ENCODE data around the gene SPAG17.

Gene SPAG17

GRCh38 chr1:117930484-117930883, 254.5 kb downstream of the SPAG17 start:
- H4K8ac ChIP-seq (ENCODE audit: low read depth, low read length), result no peak overlapping the region
- no peak overlapping the region for H3K9ac ChIP-seq (ENCODE audit: low read depth, low read length, poor library complexity)
- H3K27ac ChIP-seq (replicated peaks; ENCODE audit: low read length), result no peak overlapping the region
- peak overlapping the region; percentile 93 for H2AFZ ChIP-seq (ENCODE audit: low read length)
- H3K4me1 ChIP-seq (ENCODE audit: control insufficient read depth in 2 of 2, insufficient read depth in 1 of 2, low read depth in 1 of 2, low read length in 2 of 2), result peaks cover 5 to 9% of the 10 kb centered on the region in 2 donors
- no peak overlapping the region for H3K23ac ChIP-seq (ENCODE audit: low read depth, low read length, poor library complexity)
- H2AK5ac ChIP-seq (ENCODE audit: low read depth, low read length), result no peak overlapping the region
- H2BK5ac ChIP-seq (ENCODE audit: low read length), result no peak overlapping the region
- H3K4ac ChIP-seq (ENCODE audit: low read length), result no peak overlapping the region
- H2BK15ac ChIP-seq (ENCODE audit: low read length), result no peak overlapping the region
- no peak overlapping the region for H3K18ac ChIP-seq (ENCODE audit: low read length)
- no peaks in the 10 kb centered on the region for H3K27me3 ChIP-seq (ENCODE audit: control insufficient read depth in 3 of 3, insufficient read depth in 3 of 3, low read depth in 1 of 3, low read length in 3 of 3)
- H3K79me1 ChIP-seq (ENCODE audit: low read depth, low read length), result peaks cover 9% of the 10 kb centered on the region
- H3K4me2 ChIP-seq (ENCODE audit: insufficient read depth, low read length, poor library complexity, severe bottlenecking), result peak overlapping the region; percentile 80
- no peak overlapping the region for H4K91ac ChIP-seq (ENCODE audit: low read depth, low read length, poor library complexity)
- H3K4me3 ChIP-seq (ENCODE audit: low read length in 2 of 2), result peak overlapping the region; percentile 81 to 100
- no peak overlapping the region for H3K14ac ChIP-seq (ENCODE audit: low read length)
- peaks cover 2 to 31% of the 10 kb centered on the region in 2 donors for H3K36me3 ChIP-seq (replicated peaks in 1 of 2; ENCODE audit: control insufficient read depth in 2 of 2, insufficient read depth in 2 of 2, low read length in 2 of 2)
- no peak overlapping the region for H2BK12ac ChIP-seq (ENCODE audit: low read length)
- no CpG with 5 or more reads among the region's 6 CpGs for WGBS, 2 donors (ENCODE audit: extremely low coverage in 2 of 2, insufficient read length in 2 of 2, insufficient replicate concordance in 1 of 2)
- peaks cover 0 to 2% of the 10 kb centered on the region in 2 donors for H3K9me3 ChIP-seq (replicated peaks in 1 of 2; ENCODE audit: control insufficient read depth in 2 of 2, insufficient read depth in 1 of 2, low read depth in 1 of 2, low read length in 2 of 2)
- no peak overlapping the region for H2BK120ac ChIP-seq (ENCODE audit: low read depth, low read length)
- DNase-seq (ENCODE audit: low spot score), result no peak

- Histone ChIP-seq H2BK15ac (ENCODE audit: low read length) (no peak overlapping the region), H3K18ac (ENCODE audit: low read length) (no peak overlapping the region), H3K4me3 (ENCODE audit: low read length in 2 of 2) (peak overlapping the region; percentile 81 to 100), H3K27me3 (ENCODE audit: control insufficient read depth in 3 of 3, insufficient read depth in 3 of 3, low read depth in 1 of 3, low read length in 3 of 3) (no peaks in the 10 kb centered on the region), H2AFZ (ENCODE audit: low read length) (peak overlapping the region; percentile 93), H2BK5ac (ENCODE audit: low read length) (no peak overlapping the region), H2BK12ac (ENCODE audit: low read length) (no peak overlapping the region), H4K91ac (ENCODE audit: low read depth, low read length, poor library complexity) (no peak overlapping the region), H3K9ac (ENCODE audit: low read depth, low read length, poor library complexity) (peak overlapping the region; percentile 92), H2AK5ac (ENCODE audit: low read depth, low read length) (peak overlapping the region; percentile 89), H3K9me3 (replicated peaks in 1 of 2; ENCODE audit: control insufficient read depth in 2 of 2, insufficient read depth in 1 of 2, low read depth in 1 of 2, low read length in 2 of 2) (peaks cover 0 to 2% of the 10 kb centered on the region in 2 donors), H3K14ac (ENCODE audit: low read length) (no peak overlapping the region), H4K8ac (ENCODE audit: low read depth, low read length) (peak overlapping the region; percentile 90), H3K36me3 (replicated peaks in 1 of 2; ENCODE audit: control insufficient read depth in 2 of 2, insufficient read depth in 2 of 2, low read length in 2 of 2) (peaks cover 2 to 27% of the 10 kb centered on the region in 2 donors), H3K23ac (ENCODE audit: low read depth, low read length, poor library complexity) (peak overlapping the region; percentile 16), H3K27ac (replicated peaks; ENCODE audit: low read length) (no peak overlapping the region), H3K79me1 (ENCODE audit: low read depth, low read length) (peaks cover 9% of the 10 kb centered on the region), H3K4me1 (ENCODE audit: control insufficient read depth in 2 of 2, insufficient read depth in 1 of 2, low read depth in 1 of 2, low read length in 2 of 2) (peaks cover 5 to 9% of the 10 kb centered on the region in 2 donors), H3K4me2 (ENCODE audit: insufficient read depth, low read length, poor library complexity, severe bottlenecking) (peak overlapping the region; percentile 80), H2BK120ac (ENCODE audit: low read depth, low read length) (no peak overlapping the region), H3K4ac (ENCODE audit: low read length) (no peak overlapping the region)
- no CpG with 5 or more reads among the region's 12 CpGs for WGBS, 2 donors (ENCODE audit: extremely low coverage in 2 of 2, insufficient read length in 2 of 2, insufficient replicate concordance in 1 of 2)
- DNase-seq (ENCODE audit: low spot score), result peak; percentile 8
Measured at GRCh38 chr1:117930173-117930447, 254.9 kb downstream of the SPAG17 start.

DNA sequence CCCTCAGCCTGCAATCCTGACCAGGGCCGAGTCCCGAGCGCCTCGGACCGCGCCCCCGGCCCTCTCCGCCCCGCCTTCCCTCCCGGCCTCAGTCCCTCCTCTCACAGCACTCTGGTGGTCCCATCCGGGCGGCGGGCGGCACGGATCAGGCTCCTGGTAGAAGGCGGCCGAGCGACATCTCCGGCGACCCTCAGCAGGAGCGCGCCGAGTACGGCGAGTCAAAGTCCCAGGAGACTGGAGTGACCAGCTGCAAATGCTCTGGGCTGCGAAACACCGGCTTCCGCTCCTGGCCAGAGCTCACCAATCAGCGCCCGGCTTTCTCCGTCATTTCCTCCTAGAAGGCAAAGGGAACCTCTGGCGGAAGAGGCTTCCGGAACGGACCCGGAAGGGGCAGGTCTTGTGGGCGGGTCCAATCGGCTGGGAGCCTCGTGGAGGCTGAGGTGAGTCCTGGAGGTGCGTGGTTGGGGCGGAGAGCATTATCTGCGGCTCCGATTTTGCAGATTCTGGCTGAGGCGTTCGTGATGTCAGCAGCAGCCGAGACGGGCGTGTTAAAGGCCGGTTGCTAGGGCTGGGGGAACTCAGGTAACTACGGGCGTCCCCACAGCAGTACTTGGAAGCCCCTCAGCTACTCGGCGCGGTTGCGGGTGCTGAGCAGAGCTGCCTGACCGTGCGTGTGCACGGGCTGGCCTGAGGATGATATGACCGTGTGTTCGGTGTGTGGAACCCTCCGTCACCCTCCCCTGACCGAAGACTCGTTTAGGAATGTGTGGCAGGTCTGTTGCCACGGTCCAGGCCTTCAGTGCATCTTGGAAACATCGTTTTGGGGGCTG, 255.5 kb downstream of the SPAG17 start, which contains the start of the genes GDAP2 and WDR3:
Gene GDAP2 (minus strand): TSS at position 279 of the 830 bp plus-strand sequence. CDS start 9,264 bp downstream, outside the sequence.
Gene WDR3 (plus strand): TSS at position 397 of the 830 bp plus-strand sequence. CDS start 3,581 bp downstream, outside the sequence.
- Histone ChIP-seq H3K23ac (ENCODE audit: low read depth, low read length, poor library complexity) (peak within 1 kb of the TSS; percentile 16), H2BK15ac (ENCODE audit: low read length) (no peak within 1 kb of the TSS), H2BK5ac (ENCODE audit: low read length) (peak within 1 kb of the TSS; percentile 93), H4K91ac (ENCODE audit: low read depth, low read length, poor library complexity) (no peak within 1 kb of the TSS), H3K4ac (ENCODE audit: low read length) (no peak within 1 kb of the TSS), H2BK120ac (ENCODE audit: low read depth, low read length) (no peak within 1 kb of the TSS), H2AFZ (ENCODE audit: low read length) (peak within 1 kb of the TSS; percentile 93), H2AK5ac (ENCODE audit: low read depth, low read length) (peak within 1 kb of the TSS; percentile 89), H4K8ac (ENCODE audit: low read depth, low read length) (peak within 1 kb of the TSS; percentile 90), H3K14ac (ENCODE audit: low read length) (peak within 1 kb of the TSS; percentile 22), H3K36me3 (replicated peaks in 1 of 2; ENCODE audit: control insufficient read depth in 2 of 2, insufficient read depth in 2 of 2, low read length in 2 of 2) (peaks cover 2 to 22% of the 10 kb centered on the region in 2 donors), H3K9ac (ENCODE audit: low read depth, low read length, poor library complexity) (peak within 1 kb of the TSS; percentile 92), H3K27me3 (ENCODE audit: control insufficient read depth in 3 of 3, insufficient read depth in 3 of 3, low read depth in 1 of 3, low read length in 3 of 3) (no peaks in the 10 kb centered on the region), H3K79me1 (ENCODE audit: low read depth, low read length) (peaks cover 9% of the 10 kb centered on the region), H2BK12ac (ENCODE audit: low read length) (no peak within 1 kb of the TSS), H3K4me3 (ENCODE audit: low read length in 2 of 2) (peak within 1 kb of the TSS; percentile 81 to 100), H3K18ac (ENCODE audit: low read length) (peak within 1 kb of the TSS; percentile 78), H3K4me2 (ENCODE audit: insufficient read depth, low read length, poor library complexity, severe bottlenecking) (peak within 1 kb of the TSS; percentile 96), H3K9me3 (replicated peaks in 1 of 2; ENCODE audit: control insufficient read depth in 2 of 2, insufficient read depth in 1 of 2, low read depth in 1 of 2, low read length in 2 of 2) (peaks cover 0 to 2% of the 10 kb centered on the region in 2 donors), H3K27ac (replicated peaks; ENCODE audit: low read length) (peak within 1 kb of the TSS; percentile 63), H3K4me1 (ENCODE audit: control insufficient read depth in 2 of 2, insufficient read depth in 1 of 2, low read depth in 1 of 2, low read length in 2 of 2) (peaks cover 5 to 9% of the 10 kb centered on the region in 2 donors)
- peak; percentile 92 for DNase-seq (ENCODE audit: low spot score)
- no CpG with 5 or more reads among the region's 64 CpGs for WGBS, 2 donors (ENCODE audit: extremely low coverage in 2 of 2, insufficient read length in 2 of 2, insufficient replicate concordance in 1 of 2)

DNA sequence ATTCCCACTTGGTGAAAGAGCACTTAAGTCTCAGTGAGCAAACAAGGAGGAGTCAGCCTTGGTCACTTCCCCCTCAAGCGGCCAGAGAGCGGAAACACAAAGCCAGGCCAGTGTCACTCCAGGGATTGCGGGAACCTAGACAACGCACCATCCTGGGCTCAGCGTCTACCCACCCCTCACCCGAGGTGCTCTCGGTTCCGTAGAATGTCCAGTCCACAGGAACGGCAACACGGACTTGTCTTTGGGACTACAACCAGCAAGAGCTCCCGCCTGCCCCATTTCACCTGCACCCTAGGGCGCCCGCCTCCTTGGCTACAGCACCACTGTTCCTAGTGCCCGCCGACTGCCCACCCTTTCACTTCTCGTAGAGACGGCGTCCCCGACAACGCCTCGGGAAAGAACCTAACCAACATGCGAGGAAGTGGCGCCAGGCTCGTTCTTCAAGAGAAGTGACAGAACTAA, 256.1 kb downstream of the SPAG17 start:
- Histone ChIP-seq H3K9me3 (replicated peaks in 1 of 2; ENCODE audit: control insufficient read depth in 2 of 2, insufficient read depth in 1 of 2, low read depth in 1 of 2, low read length in 2 of 2) (peaks cover 0 to 2% of the 10 kb centered on the region in 2 donors), H2BK12ac (ENCODE audit: low read length) (no peak overlapping the region), H2AFZ (ENCODE audit: low read length) (peak overlapping the region; percentile 93), H3K4me3 (ENCODE audit: low read length in 2 of 2) (peak overlapping the region; percentile 81 to 100), H3K9ac (ENCODE audit: low read depth, low read length, poor library complexity) (peak overlapping the region; percentile 91), H3K27me3 (ENCODE audit: control insufficient read depth in 3 of 3, insufficient read depth in 3 of 3, low read depth in 1 of 3, low read length in 3 of 3) (no peaks in the 10 kb centered on the region), H3K14ac (ENCODE audit: low read length) (no peak overlapping the region), H4K8ac (ENCODE audit: low read depth, low read length) (no peak overlapping the region), H3K4me2 (ENCODE audit: insufficient read depth, low read length, poor library complexity, severe bottlenecking) (peak overlapping the region; percentile 96), H2AK5ac (ENCODE audit: low read depth, low read length) (no peak overlapping the region), H3K23ac (ENCODE audit: low read depth, low read length, poor library complexity) (peak overlapping the region; percentile 16), H3K27ac (replicated peaks; ENCODE audit: low read length) (peak overlapping the region; percentile 63), H4K91ac (ENCODE audit: low read depth, low read length, poor library complexity) (no peak overlapping the region), H2BK5ac (ENCODE audit: low read length) (peak overlapping the region; percentile 93), H2BK15ac (ENCODE audit: low read length) (no peak overlapping the region), H3K4me1 (ENCODE audit: control insufficient read depth in 2 of 2, insufficient read depth in 1 of 2, low read depth in 1 of 2, low read length in 2 of 2) (peaks cover 5 to 9% of the 10 kb centered on the region in 2 donors), H2BK120ac (ENCODE audit: low read depth, low read length) (no peak overlapping the region), H3K36me3 (replicated peaks in 1 of 2; ENCODE audit: control insufficient read depth in 2 of 2, insufficient read depth in 2 of 2, low read length in 2 of 2) (peaks cover 2 to 20% of the 10 kb centered on the region in 2 donors), H3K4ac (ENCODE audit: low read length) (no peak overlapping the region), H3K79me1 (ENCODE audit: low read depth, low read length) (peaks cover 9% of the 10 kb centered on the region), H3K18ac (ENCODE audit: low read length) (peak overlapping the region; percentile 78)
- peak; percentile 50 for DNase-seq (ENCODE audit: low spot score)
- WGBS, 2 donors (ENCODE audit: extremely low coverage in 2 of 2, insufficient read length in 2 of 2, insufficient replicate concordance in 1 of 2), result no CpG with 5 or more reads among the region's 24 CpGs
